H1 (cell line): ENCODE measurements around the gene SPSB1. TPM values are rescaled to one million over a fixed set of nuclear protein-coding genes. Genes with fewer than 3 reads are reported as not detected.

Experiments used
- CTCF ChIA-PET: fragments of 300-600 bp; sonication (Branson Sonifier 250); formaldehyde crosslinking; loops from one replicate; lab custom pipeline; 2021; ENCODE audit not compliant: partially characterized antibody; lab: Charles Lee
- POLR2A ChIA-PET: fragments of 300-600 bp; sonication (Branson Sonifier 250); formaldehyde crosslinking; loops from one replicate; lab custom pipeline; 2021; ENCODE audit warnings: inconsistent platforms; ENCODE audit not compliant: partially characterized antibody; lab: Charles Lee
- DNase-seq, 2 experiments: peaks; one replicate each; pipeline versions ENCODE4 v3.0.0 to v3.0.0-alpha.2; 2010 to 2022; ENCODE audit warnings: low spot score in 2 of 2, low read depth in 1 of 2, mixed read lengths in 1 of 2
- FAIRE-seq: peaks from 2 replicates; lab custom pipeline; 2011; peaks lifted over from hg19 to GRCh38; lab: Jason Lieb, UNC
- H2AFZ ChIP-seq: 2 replicates; pipeline ENCODE4 v1.8.1; 2012; ENCODE audit warnings: low read length, inconsistent platforms
- H2AK5ac ChIP-seq: 2 replicates; pipeline ENCODE4 v1.6.1; 2013; ENCODE audit warnings: low read depth, low read length
- H2BK120ac ChIP-seq: replicated peaks from 2 replicates; pipeline ENCODE3; 2013; ENCODE audit warnings: low read depth, low read length, inconsistent platforms
- H2BK12ac ChIP-seq: 2 replicates; pipeline ENCODE4 v1.6.1; 2013; ENCODE audit warnings: low read depth, low read length
- H2BK15ac ChIP-seq: 2 replicates; pipeline ENCODE4 v1.6.1; 2013; ENCODE audit warnings: low read length
- H2BK20ac ChIP-seq: 2 replicates; pipeline ENCODE4 v1.6.1; 2013; ENCODE audit warnings: low read length
- H2BK5ac ChIP-seq: 2 replicates; pipeline ENCODE4 v1.6.1; 2013; ENCODE audit warnings: low read depth, low read length
- H3K14ac ChIP-seq: 2 replicates; pipeline ENCODE4 v1.6.1; 2013; ENCODE audit warnings: inconsistent platforms; ENCODE audit not compliant: insufficient read length
- H3K18ac ChIP-seq: 2 replicates; pipeline ENCODE4 v1.6.1; 2013; ENCODE audit warnings: low read length; ENCODE audit errors: extremely low read depth
- H3K23ac ChIP-seq: 2 replicates; pipeline ENCODE4 v1.6.1; 2013; ENCODE audit warnings: inconsistent platforms; ENCODE audit not compliant: insufficient read length
- H3K23me2 ChIP-seq: 2 replicates; pipeline ENCODE4 v1.6.1; 2013; ENCODE audit warnings: low read depth, low read length
- H3K27ac ChIP-seq: 2 replicates; pipeline ENCODE4 v1.6.1; 2011; ENCODE audit warnings: low read depth, low read length, inconsistent platforms
- H3K27me3 ChIP-seq, 4 experiments: replicated peaks in 1 of 4; 1 replicate in 1 of 4; 2 replicates in 3 of 4; pipeline versions ENCODE4 v1.6.1 to v1.8.1; 2011 to 2013; ENCODE audit warnings: low read length in 3 of 4, mild to moderate bottlenecking in 3 of 4, inconsistent platforms in 2 of 4, mixed read lengths in 2 of 4, moderate library complexity in 1 of 4; ENCODE audit not compliant: control insufficient read depth in 3 of 4, insufficient read depth in 3 of 4; ENCODE audit errors: extremely low read depth in 1 of 4
- H3K36me3 ChIP-seq, 4 experiments: 2 replicates each; pipeline versions ENCODE4 v1.6.1 to v1.8.1; 2011 to 2013; ENCODE audit warnings: mild to moderate bottlenecking in 4 of 4, low read length in 3 of 4, moderate library complexity in 2 of 4, control low read depth in 1 of 4, inconsistent platforms in 1 of 4; ENCODE audit not compliant: insufficient read depth in 4 of 4, control insufficient read depth in 2 of 4
- H3K4ac ChIP-seq: replicated peaks from 2 replicates; pipeline ENCODE3; 2013; ENCODE audit warnings: low read length, low read depth, mixed read lengths, inconsistent platforms; ENCODE audit not compliant: insufficient read length
- H3K4me1 ChIP-seq, 4 experiments: replicated peaks in 1 of 4; 1 replicate in 1 of 4; 2 replicates in 3 of 4; pipeline versions ENCODE4 v1.6.1 to v1.8.1; 2011 to 2013; ENCODE audit warnings: low read length in 3 of 4, inconsistent platforms in 2 of 4, mixed read lengths in 1 of 4; ENCODE audit not compliant: insufficient read depth in 4 of 4, control insufficient read depth in 3 of 4
- H3K4me2 ChIP-seq, 2 experiments: 2 replicates each; pipeline versions ENCODE4 v1.6.1 to v1.8.1; 2011 to 2013; ENCODE audit warnings: low read depth in 2 of 2, low read length in 2 of 2, control low read depth in 1 of 2, inconsistent platforms in 1 of 2, mild to moderate bottlenecking in 1 of 2; ENCODE audit not compliant: insufficient read depth in 1 of 2
- H3K4me3 ChIP-seq, 4 experiments: fragments of 200-600, 300-600 bp in 1 of 4; sonication (generic), shearing (Covaris generic), sonication (Bioruptor Twin) in 1 of 4; 2 replicates each; pipeline versions ENCODE4 v1.5.1 to v1.8.1; 2011 to 2016; ENCODE audit warnings: low read length in 4 of 4, low read depth in 3 of 4, control low read depth in 2 of 4, inconsistent platforms in 2 of 4, mild to moderate bottlenecking in 2 of 4, mixed read lengths in 1 of 4, moderate library complexity in 1 of 4; ENCODE audit not compliant: insufficient read depth in 2 of 4; ENCODE audit errors: extremely low read depth in 1 of 4
- H3K56ac ChIP-seq: replicated peaks from 2 replicates; pipeline ENCODE3; 2013; ENCODE audit warnings: low read depth, mild to moderate bottlenecking, mixed read lengths, low read length, inconsistent platforms; ENCODE audit not compliant: insufficient read length
- H3K79me1 ChIP-seq: 2 replicates; pipeline ENCODE4 v1.6.1; 2013; ENCODE audit warnings: low read depth, low read length, control low read depth
- H3K79me2 ChIP-seq, 2 experiments: 2 replicates each; pipeline versions ENCODE4 v1.6.1 to v1.8.1; 2012 to 2013; ENCODE audit warnings: low read length in 2 of 2, mild to moderate bottlenecking in 2 of 2, inconsistent platforms in 1 of 2; ENCODE audit not compliant: insufficient read depth in 2 of 2, control insufficient read depth in 1 of 2
- H3K9ac ChIP-seq, 4 experiments: replicated peaks in 1 of 4; 1 replicate in 1 of 4; 2 replicates in 3 of 4; pipeline versions ENCODE4 v1.6.1 to v1.8.1; 2011 to 2013; ENCODE audit warnings: low read depth in 3 of 4, low read length in 3 of 4, control low read depth in 2 of 4, mild to moderate bottlenecking in 2 of 4, moderate library complexity in 2 of 4, inconsistent platforms in 1 of 4; ENCODE audit errors: extremely low read depth in 1 of 4
- H3K9me3 ChIP-seq, 2 experiments: 2 replicates each; pipeline versions ENCODE4 v1.6.1 to v1.8.1; 2012 to 2013; ENCODE audit warnings: mild to moderate bottlenecking in 2 of 2, moderate library complexity in 2 of 2, control low read depth in 1 of 2, inconsistent platforms in 1 of 2, low read depth in 1 of 2, low read length in 1 of 2, mixed read lengths in 1 of 2; ENCODE audit not compliant: insufficient read depth in 2 of 2
- H4K20me1 ChIP-seq, 2 experiments: replicated peaks in 1 of 2; 2 replicates each; pipeline versions ENCODE3 to v1.8.1; 2011 to 2013; ENCODE audit warnings: inconsistent platforms in 2 of 2, low read length in 2 of 2, mild to moderate bottlenecking in 1 of 2; ENCODE audit not compliant: insufficient read depth in 2 of 2, control insufficient read depth in 1 of 2
- H4K5ac ChIP-seq: 2 replicates; pipeline ENCODE4 v1.6.1; 2013; ENCODE audit warnings: low read length, low read depth, mixed read lengths, inconsistent platforms; ENCODE audit not compliant: insufficient read length
- H4K8ac ChIP-seq: 2 replicates; pipeline ENCODE4 v1.8.0; 2013; ENCODE audit warnings: mild to moderate bottlenecking, moderate library complexity, low read length, inconsistent platforms; ENCODE audit not compliant: insufficient read depth; ENCODE audit errors: extremely low read depth
- H4K91ac ChIP-seq: replicated peaks from 2 replicates; pipeline ENCODE3; 2013; ENCODE audit warnings: low read length, mixed read lengths, inconsistent platforms; ENCODE audit not compliant: insufficient read length
- HDAC6 ChIP-seq: IDR thresholded peaks from one replicate; pipeline ENCODE4 v1.7.1; 2012; ENCODE audit warnings: low read depth, mild to moderate bottlenecking, inconsistent platforms, low read length, moderate library complexity
- JUND ChIP-seq: IDR thresholded peaks from 2 replicates; pipeline ENCODE4 v1.6.1; 2011; ENCODE audit warnings: mild to moderate bottlenecking, improper control_type of control experiment, low read length
- NRF1 ChIP-seq: IDR thresholded peaks from 2 replicates; pipeline ENCODE4 v1.6.1; 2011; ENCODE audit warnings: mild to moderate bottlenecking, low read depth, low read length, improper control_type of control experiment
- SAP30 ChIP-seq: fragments of 300-600 bp; sonication (generic); IDR thresholded peaks from 2 replicates; pipeline ENCODE4 v1.7.1; 2012; ENCODE audit warnings: low read length, moderate library complexity, mild to moderate bottlenecking, inconsistent platforms; ENCODE audit not compliant: insufficient read depth, insufficient replicate concordance
- SP1 ChIP-seq: IDR thresholded peaks from 2 replicates; pipeline ENCODE4 v1.6.1; 2011; ENCODE audit warnings: low read depth, low read length
- SUZ12 ChIP-seq: fragments of 200-600 bp; sonication (generic); IDR thresholded peaks from 2 replicates; pipeline ENCODE4 v1.6.1; 2012; ENCODE audit warnings: mild to moderate bottlenecking, inconsistent platforms, low read length, moderate library complexity, mixed read lengths
- TAF7 ChIP-seq: optimal IDR thresholded peaks from 2 replicates; pipeline ENCODE3; 2011; ENCODE audit warnings: low read depth, mild to moderate bottlenecking, inconsistent platforms, low read length, moderate library complexity, borderline replicate concordance
- TBP ChIP-seq: IDR thresholded peaks from 2 replicates; pipeline ENCODE4 v1.6.1; 2011; ENCODE audit warnings: low read depth, low read length, improper control_type of control experiment
- WGBS, 2 experiments: shearing (Covaris generic) in 1 of 2; methylation state at CpG; one replicate each; pipeline versions ENCODE4 v1.1.6 to v1.1.7; 2013 to 2015; ENCODE audit warnings: low lambda C conversion rate in 2 of 2, mixed read lengths in 2 of 2, inconsistent platforms in 1 of 2, low coverage in 1 of 2, missing lambda C conversion rate in 1 of 2; ENCODE audit not compliant: insufficient replicate concordance in 2 of 2, insufficient coverage in 1 of 2, insufficient read length in 1 of 2; ENCODE audit errors: extremely low coverage in 1 of 2, missing lambda C conversion rate in 1 of 2; 5-methylcytosine and 5-hydroxymethylcytosine counted together
- polyA plus RNA-seq, 7 experiments: library from polyadenylated mRNA; depleted of rRNA in 3 of 7; stranded (reverse) in 5 of 7; unstranded in 2 of 7; fragments of >200 nt in 5 of 7; fragments of 200-250 nt in 2 of 7; gene quantifications; 1 replicate in 5 of 7; 2 replicates in 1 of 7; 4 replicates in 1 of 7; pipeline versions ENCODE4 v1.2.1 to v1.2.3, GENCODE V29; 2011 to 2013; ENCODE audit warnings: missing spikeins in 2 of 7, mixed read lengths in 2 of 7
- total RNA-seq: library from RNA; stranded (reverse); fragmentation: NEBNext Ultra II Directional; extraction: Animal tissue kit (Norgen Biotek cat#: 25700); gene quantifications from 2 replicates; pipeline ENCODE4 v1.2.1, GENCODE V29; 2021

The SPSB1 gene
- total and polyA plus RNA-seq, 2 of the 8 experiments (the other 6 are each of a cell fraction or from before 2014, with no cell fraction given): 5.3 to 6.4 TPM

- 64% methylated on average over 6 of the region's 8 CpGs; no CpG with 5 or more reads in 1 of the 2 experiments for WGBS, 2 experiments
- H2BK15ac ChIP-seq: no peak overlapping the region
These were observed 75.7 kb downstream of the SPSB1 start for GRCh38 chr1:9368356-9368755.

More at GRCh38 chr1:9368356-9368755, 75.7 kb downstream of the SPSB1 start:
- Histone ChIP-seq H3K36me3 (no peaks in the 10 kb centered on the region), H4K5ac (no peak overlapping the region), H4K8ac (peak overlapping the region; percentile 16; the same call in 1 of the 2 replicates), H3K23ac (no peak overlapping the region), H3K4me3 (no peak overlapping the region), H3K18ac (no peak overlapping the region), H3K27me3 (no peaks in the 10 kb centered on the region), H3K56ac (no peak overlapping the region)
- DNase-seq (no peak), FAIRE-seq (no peak)
- CTCF ChIA-PET: interaction anchor here (0.6 to 1.6 kb wide), 5 partner anchors 15 to 818 kb away, joined by 3 read pairs; no protein-coding TSS in a partner anchor
- POLR2A ChIA-PET: interaction anchor here (1.0 kb wide), 1 partner anchor 16 kb away, joined by 3 read pairs; no protein-coding TSS in a partner anchor
- TF ChIP-seq JUND (no peak), SUZ12 (no peak), NRF1 (no peak), TBP (no peak), SP1 (no peak), TAF7 (no peak), HDAC6 (no peak), SAP30 (no peak)
- TF ChIP-seq, all 59 proteins: peak for 0
- H4K91ac ChIP-seq: no peak overlapping the region
- H3K79me2 ChIP-seq: no peaks in the 10 kb centered on the region
- no peak overlapping the region for H3K4me2 ChIP-seq
- H2BK5ac ChIP-seq: no peak overlapping the region
- no peaks in the 10 kb centered on the region; a peak in 2 of 7 replicates for H3K4me1 ChIP-seq
- no peaks in the 10 kb centered on the region; the same call in 1 of the 2 replicates for H3K23me2 ChIP-seq
- H3K79me1 ChIP-seq: no peaks in the 10 kb centered on the region
- no peak overlapping the region for H2AFZ ChIP-seq
- no peak overlapping the region for H3K4ac ChIP-seq
- no peak overlapping the region for H2AK5ac ChIP-seq
- H2BK12ac ChIP-seq: no peak overlapping the region
- no peak overlapping the region for H3K14ac ChIP-seq
- no peak overlapping the region for H3K9ac ChIP-seq
- no peaks in the 10 kb centered on the region for H4K20me1 ChIP-seq
- H3K27ac ChIP-seq: no peak overlapping the region
- H2BK120ac ChIP-seq: no peak overlapping the region
- no peaks in the 10 kb centered on the region for H3K9me3 ChIP-seq
- H2BK20ac ChIP-seq: no peak overlapping the region
